Cardiac fibroblast (primary cell): Measurements from ENCODE around the gene PACRG.
A peak's percentile ranks its signal among the peaks of the same experiment; 100 is the strongest.

Experiments
- DNase-seq, 2 donors: peaks; one replicate each; pipeline versions ENCODE4 v3.0.0 to v3.0.0-alpha.2; 2010; ENCODE audit warnings: low read depth in 2 of 2
- H3K4me3 ChIP-seq, 2 donors: replicated peaks in 1 of 2; 1 replicate in 1 of 2; 2 replicates in 1 of 2; pipeline ENCODE4 v1.5.1; 2011; ENCODE audit warnings: low read depth in 2 of 2, low read length in 2 of 2, mild to moderate bottlenecking in 2 of 2, moderate library complexity in 1 of 2
- CTCF ChIP-seq: IDR thresholded peaks from one replicate; pipeline ENCODE4 v1.5.1; 2011; ENCODE audit warnings: low read depth, mild to moderate bottlenecking, low read length, inconsistent platforms

The PACRG gene

GRCh38 chr6:163345931-163346330 lies 618.2 kb downstream of the PACRG start:
- no peak overlapping the region for H3K4me3 ChIP-seq
- no peak for TF ChIP-seq CTCF
- no peak for DNase-seq

- TF ChIP-seq CTCF, result no peak
- H3K4me3 ChIP-seq, result no peak overlapping the region
- no peak for DNase-seq
Observed at GRCh38 chr6:163346497-163346961, 618.8 kb downstream of the PACRG start.

- TF ChIP-seq CTCF, result no peak
- DNase-seq, result peak in 1 of 2 donors; percentile 30
- no peak overlapping the region for H3K4me3 ChIP-seq
Observed at GRCh38 chr6:163347021-163347446, 619.3 kb downstream of the PACRG start.

DNA sequence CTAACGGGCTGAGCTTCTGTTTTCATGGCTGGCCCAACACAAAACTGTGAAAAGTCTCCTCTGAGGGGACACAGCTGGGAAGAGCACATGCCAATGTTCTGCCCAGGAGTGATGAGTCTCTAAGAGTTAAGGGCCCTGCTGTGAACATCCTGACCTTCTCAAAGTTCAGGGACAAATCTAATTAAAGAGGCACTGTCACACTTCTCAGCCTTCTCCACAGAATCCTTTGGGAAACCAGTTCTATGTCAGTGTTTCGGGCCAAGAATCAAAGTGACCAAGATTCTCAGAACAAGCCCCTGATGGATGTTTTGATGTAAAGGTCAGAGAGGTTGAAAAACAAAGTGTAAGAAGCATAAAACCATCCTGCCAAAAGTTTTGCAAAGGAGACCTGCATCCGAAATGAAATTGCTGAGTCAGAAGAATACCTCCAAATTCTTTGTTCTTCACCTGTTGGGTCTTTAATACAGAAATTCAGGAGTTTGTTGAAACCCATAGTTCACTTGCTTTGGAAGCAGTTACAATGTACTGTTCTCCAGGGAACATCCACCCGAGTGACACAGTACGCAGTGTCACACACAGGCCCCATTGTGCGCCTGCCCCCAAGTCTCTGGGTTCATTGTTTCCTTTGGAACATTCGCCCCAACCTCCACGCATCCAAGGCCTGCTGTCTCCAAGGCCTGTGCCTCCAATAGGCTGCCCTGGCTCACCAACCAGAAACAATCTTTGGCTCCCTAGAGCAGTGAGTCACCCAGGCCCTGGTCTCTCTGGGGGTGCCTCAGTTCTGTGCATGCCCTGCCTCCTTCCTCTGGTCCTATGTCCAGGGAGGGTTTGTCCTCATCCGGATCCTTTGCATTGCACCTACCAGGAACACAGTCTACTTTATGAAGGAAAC lies 621.3 kb downstream of the PACRG start:
- no peak for TF ChIP-seq CTCF
- DNase-seq, result peak in 1 of 2 donors; percentile 30
- H3K4me3 ChIP-seq, result no peak overlapping the region

DNA sequence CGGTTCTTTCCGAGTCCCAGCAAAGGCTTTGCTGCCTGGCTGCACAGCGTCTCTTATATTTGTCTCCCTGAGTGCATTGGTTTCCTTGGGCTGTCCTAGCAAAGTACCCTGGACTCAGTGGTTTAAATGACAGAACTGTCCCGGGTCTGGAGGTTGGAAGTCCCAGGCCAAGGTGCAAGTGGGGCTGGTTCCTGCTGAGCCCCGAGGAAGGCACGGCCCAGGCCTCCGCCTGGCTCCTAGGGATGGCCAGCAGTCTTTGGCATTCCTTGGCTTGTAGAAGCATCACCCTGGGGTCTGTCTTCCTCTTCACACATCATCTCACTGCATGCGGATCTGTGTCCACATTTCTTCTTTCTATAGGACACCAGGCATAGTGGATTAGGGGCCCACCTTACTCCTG lies 621.9 kb downstream of the PACRG start:
- no peak for DNase-seq
- no peak for TF ChIP-seq CTCF
- H3K4me3 ChIP-seq, result no peak overlapping the region

- no peak overlapping the region for H3K4me3 ChIP-seq
- no peak for DNase-seq
- TF ChIP-seq CTCF, result no peak
Observed at GRCh38 chr6:163351013-163351412, 623.2 kb downstream of the PACRG start.
